NCI-H524 (cell line): ENCODE measurements around the gene DBNL.

Source experiments
- DNase-seq, 2 experiments: peaks; one replicate each; lab custom pipeline; 2025; lab: John Stamatoyannopoulos, UW

DBNL gene

GRCh38 chr7:44078521-44078920 lies 34.0 kb downstream of the DBNL start:
- no peak for DNase-seq

- no peak for DNase-seq
These were observed 35.0 kb downstream of the DBNL start for GRCh38 chr7:44079331-44080021.

GRCh38 chr7:44080118-44080517 lies 35.6 kb downstream of the DBNL start:
- no peak for DNase-seq

- peak; percentile 23 to 61 for DNase-seq
These were observed 36.3 kb downstream of the DBNL start for GRCh38 chr7:44080686-44081265.

- no peak for DNase-seq
These were observed 36.8 kb downstream of the DBNL start for GRCh38 chr7:44081266-44081748.

- peak; percentile 97 to 98 for DNase-seq
These were observed 38.2 kb downstream of the DBNL start for GRCh38 chr7:44082541-44083207.

GRCh38 chr7:44083796-44084195 lies 39.3 kb downstream of the DBNL start:
- no peak for DNase-seq

GRCh38 chr7:44084701-44085100 lies 40.2 kb downstream of the DBNL start:
- no peak for DNase-seq

GRCh38 chr7:44085546-44085945 lies 41.0 kb downstream of the DBNL start:
- no peak for DNase-seq

GRCh38 chr7:44086627-44087026 lies 42.1 kb downstream of the DBNL start:
- DNase-seq, result no peak

GRCh38 chr7:44087911-44088838 lies 43.7 kb downstream of the DBNL start:
- DNase-seq, result no peak

- no peak for DNase-seq
These were observed 48.7 kb downstream of the DBNL start for GRCh38 chr7:44093102-44093641.

GRCh38 chr7:44094365-44094764 lies 49.9 kb downstream of the DBNL start:
- no peak for DNase-seq

GRCh38 chr7:44094883-44095592 lies 50.5 kb downstream of the DBNL start:
- no peak for DNase-seq

- DNase-seq, result no peak
These were observed 51.3 kb downstream of the DBNL start for GRCh38 chr7:44095781-44096180.

GRCh38 chr7:44096326-44096881 lies 51.9 kb downstream of the DBNL start:
- DNase-seq, result no peak

GRCh38 chr7:44097064-44097932 lies 52.8 kb downstream of the DBNL start:
- no peak for DNase-seq

- DNase-seq, result no peak
These were observed 53.9 kb downstream of the DBNL start for GRCh38 chr7:44098092-44099068.

GRCh38 chr7:44099669-44100068 lies 55.2 kb downstream of the DBNL start:
- DNase-seq, result no peak
